Sigmoid colon (tissue), 7 donors: Measurements from ENCODE around the gene GPR155. TPM values are rescaled to one million over a fixed set of nuclear protein-coding genes. Genes with fewer than 3 reads are reported as not detected.
"Not testable (repeated sequence)": the region's sequence is repeated elsewhere in the genome, so short reads cannot be mapped to it uniquely, and the experiment has no call there.

Source experiments
- DNase-seq: peaks from one replicate; pipeline ENCODE4 v3.0.0-alpha.2; 2019
- H3K27ac ChIP-seq, 4 donors: fragments of 200-600 bp; sonication (generic); one replicate each; pipeline ENCODE4 v1.5.1; 2016 to 2019; ENCODE audit warnings: mild to moderate bottlenecking in 1 of 4
- H3K27me3 ChIP-seq, 3 donors: fragments of 200-600 bp; sonication (generic); one replicate each; pipeline ENCODE4 v1.5.1; 2019; ENCODE audit warnings: mild to moderate bottlenecking in 1 of 3
- H3K36me3 ChIP-seq, 4 donors: fragments of 200-600 bp; sonication (generic); one replicate each; pipeline ENCODE4 v1.5.1; 2016 to 2019
- H3K4me1 ChIP-seq, 4 donors: fragments of 200-600 bp; sonication (generic); one replicate each; pipeline ENCODE4 v1.5.1; 2017 to 2019
- H3K4me3 ChIP-seq, 4 donors: fragments of 200-600 bp; sonication (generic); one replicate each; pipeline ENCODE4 v1.5.1; 2017 to 2019; ENCODE audit warnings: mild to moderate bottlenecking in 2 of 4, moderate library complexity in 1 of 4
- H3K9me3 ChIP-seq, 4 donors: fragments of 200-600 bp in 3 of 4; sonication (generic) in 3 of 4; one replicate each; pipeline versions ENCODE4 v1.5.1 to v1.6.1; 2013 to 2019
- CTCF ChIP-seq, 4 experiments: fragments of 450-650 bp in 3 of 4; fragments of 200-600 bp in 1 of 4; IDR thresholded peaks; one replicate each; pipeline ENCODE4 v1.5.1; 2016 to 2019; ENCODE audit warnings: antibody characterized with exemption in 4 of 4, mild to moderate bottlenecking in 3 of 4, moderate library complexity in 2 of 4
- EP300 ChIP-seq, 4 donors: sonication (generic); formaldehyde crosslinking; IDR thresholded peaks; one replicate each; pipeline ENCODE4 v1.6.1; 2017; ENCODE audit warnings: antibody characterized with exemption in 4 of 4
- POLR2A ChIP-seq, 2 donors: fragments of 450-650 bp; IDR thresholded peaks; one replicate each; pipeline ENCODE4 v1.6.1; 2016; ENCODE audit warnings: antibody characterized with exemption in 2 of 2, mild to moderate bottlenecking in 2 of 2, moderate library complexity in 2 of 2
- POLR2AphosphoS5 ChIP-seq, 4 donors: sonication (generic); formaldehyde crosslinking; IDR thresholded peaks; one replicate each; pipeline ENCODE4 v1.6.1; 2017; ENCODE audit warnings: antibody characterized with exemption in 4 of 4
- WGBS, 2 donors: extraction: QIAGEN DNeasy Blood & Tissue Kit; methylation state at CpG; one replicate each; pipeline ENCODE4 v1.1.7; 2013; 5-methylcytosine and 5-hydroxymethylcytosine counted together
- intact Hi-C: fragments of 100-400 bp; cut with DNase I; formaldehyde crosslinking; loops from one replicate; pipeline ENCODE4 v1.15.1; 2023
- polyA plus RNA-seq, 3 donors: library from polyadenylated mRNA; stranded (reverse); fragments of 200-250 nt; gene quantifications; one replicate each; pipeline ENCODE4 v1.2.3, GENCODE V29; 2013
- total RNA-seq, 4 donors: library from RNA; depleted of rRNA; stranded (reverse); fragments of >200 nt; gene quantifications; one replicate each; pipeline ENCODE4 v1.1.0, GENCODE V29; 2016
- donor health status: healthy with polysubstance abuse.
- donor health status: Bipolar disorder and iron deficiency.
- donor health status: healthy.

Gene GPR155
- total and polyA plus RNA-seq, 7 donors = under 0.01 to 28.9 (median 19.1) TPM

DNA sequence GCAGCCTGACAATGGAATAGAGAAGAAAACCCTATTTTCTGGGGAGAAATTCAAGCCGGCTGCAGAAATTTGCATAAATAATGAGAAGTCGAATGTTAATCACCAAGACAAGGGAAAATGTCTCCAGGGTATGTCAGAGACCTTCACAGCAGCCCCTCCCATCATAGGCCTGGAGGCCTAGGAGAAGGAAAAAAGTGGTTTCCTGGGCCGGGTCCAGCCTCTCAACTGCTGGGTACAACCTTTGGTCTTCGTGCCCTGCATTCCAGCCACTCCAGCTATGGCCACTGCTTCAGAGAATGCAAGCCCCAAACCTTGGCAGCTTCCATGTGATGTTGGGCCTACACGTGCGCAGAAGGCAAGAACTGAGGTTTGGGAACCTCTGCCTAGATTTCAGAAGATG lies 97.3 kb downstream of the GPR155 start:
- no peaks in the 10 kb centered on the region for H3K9me3 ChIP-seq
- H3K36me3 ChIP-seq = peaks cover 0 to 39% (median 11%) of the 10 kb centered on the region in 4 donors
- intact Hi-C loops = no loop called here
- H3K4me3 ChIP-seq = no peak overlapping the region
- TF ChIP-seq EP300 (IDR thresholded peaks at IDR 0.05) (no peak), CTCF (IDR thresholded peaks at IDR 0.05) (no peak), POLR2A (IDR thresholded peaks at IDR 0.05) (no peak), POLR2AphosphoS5 (IDR thresholded peaks at IDR 0.05) (no peak)
- H3K27ac ChIP-seq = no peak overlapping the region
- no peak for DNase-seq
- 95 to 96% methylated on average over 6 of the region's 6 CpGs for WGBS, 2 donors
- H3K4me1 ChIP-seq = peaks cover 0 to 23% (median 17%) of the 10 kb centered on the region in 4 donors
- H3K27me3 ChIP-seq = no peaks in the 10 kb centered on the region

DNA sequence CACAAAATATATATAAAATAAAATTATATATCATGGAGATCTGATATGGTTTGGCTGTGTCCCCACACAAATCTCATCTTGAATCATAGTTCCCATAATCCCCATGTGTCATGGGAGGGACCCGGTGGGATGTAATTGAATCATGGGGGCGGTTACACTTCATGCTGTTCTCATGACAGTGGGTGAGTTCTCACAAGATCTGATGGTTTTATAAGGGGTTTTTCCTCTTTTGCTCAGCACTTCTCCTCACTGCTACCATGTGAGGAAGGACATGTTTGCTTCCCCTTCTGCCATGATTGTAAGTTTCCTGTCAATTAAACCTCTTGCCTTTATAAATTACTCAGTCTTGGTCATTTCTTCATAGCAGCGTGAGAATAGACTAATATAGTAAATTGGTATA lies 98.1 kb downstream of the GPR155 start:
- H3K27me3 ChIP-seq, DNase-seq, H3K4me3 ChIP-seq, H3K27ac ChIP-seq, intact Hi-C loops, H3K9me3 ChIP-seq: not testable (repeated sequence)
- H3K4me1 ChIP-seq = peaks cover 0 to 14% (median 9%) of the 10 kb centered on the region in 4 donors
- H3K36me3 ChIP-seq = peaks cover 0 to 39% (median 11%) of the 10 kb centered on the region in 4 donors
- 91 to 97% methylated on average over 3 of the region's 3 CpGs for WGBS, 2 donors

GRCh38 chr2:174385201-174385600 lies 101.6 kb downstream of the GPR155 start:
- H3K9me3 ChIP-seq = no peaks in the 10 kb centered on the region
- no peak overlapping the region for H3K27ac ChIP-seq
- no peaks in the 10 kb centered on the region for H3K4me1 ChIP-seq
- no peaks in the 10 kb centered on the region for H3K27me3 ChIP-seq
- H3K4me3 ChIP-seq = no peak overlapping the region
- WGBS, 2 donors = 88 to 94% methylated on average over 3 of the region's 3 CpGs
- peaks cover 0 to 54% (median 18%) of the 10 kb centered on the region in 4 donors for H3K36me3 ChIP-seq
- no peak for DNase-seq
- intact Hi-C loops = no loop called here
- TF ChIP-seq POLR2AphosphoS5 (IDR thresholded peaks at IDR 0.05) = no peak

- Histone ChIP-seq H3K4me1 (no peaks in the 10 kb centered on the region), H3K36me3 (peaks cover 5 to 60% (median 27%) of the 10 kb centered on the region in 4 donors), H3K4me3 (no peak overlapping the region), H3K27ac (no peak overlapping the region), H3K9me3 (no peaks in the 10 kb centered on the region), H3K27me3 (no peaks in the 10 kb centered on the region)
- no peak for DNase-seq
- WGBS, 2 donors = 74 to 89% methylated on average over 1 of the region's 1 CpG
- TF ChIP-seq EP300 (IDR thresholded peaks at IDR 0.05) (no peak), POLR2AphosphoS5 (IDR thresholded peaks at IDR 0.05) (no peak), CTCF (IDR thresholded peaks at IDR 0.05) (no peak), POLR2A (IDR thresholded peaks at IDR 0.05) (no peak)
- intact Hi-C loops = no loop called here
These were observed 103.0 kb downstream of the GPR155 start for GRCh38 chr2:174383796-174384195.

Other genes with a start within 250 kb of the GPR155 start
- gene OLA1, start 238.5 kb downstream of the GPR155 start, total RNA-seq = 10 to 100 TPM; 51.5 to 67.6 (median 54.4) TPM
- 10 to 100 TPM; 72.1 to 99.6 (median 82.9) TPM for gene OLA1, start 238.5 kb downstream of the GPR155 start, polyA plus RNA-seq
- gene SP9, start 152.1 kb downstream of the GPR155 start, total RNA-seq = not detected
- gene SP9, start 152.1 kb downstream of the GPR155 start, polyA plus RNA-seq = not detected
- gene SCRN3, start 91.3 kb downstream of the GPR155 start, total RNA-seq = 10 to 100 TPM; 13.7 to 25.0 (median 15.4) TPM
- 10 to 100 TPM in 2 of 3 donors, 1 to 10 TPM in 1; 9.6 to 31.0 (median 15.3) TPM for gene SCRN3, start 91.3 kb downstream of the GPR155 start, polyA plus RNA-seq
- 10 to 100 TPM; 26.3 to 51.0 (median 40.6) TPM for gene WIPF1, start 110.8 kb upstream of the GPR155 start, total RNA-seq
- gene WIPF1, start 110.8 kb upstream of the GPR155 start, polyA plus RNA-seq = 10 to 100 TPM in 2 of 3 donors, 1 to 10 TPM in 1; 9.0 to 46.8 (median 11.8) TPM